GM12878 (cell line): ENCODE measurements around the gene LRBA. TPM values are rescaled to one million over a fixed set of nuclear protein-coding genes. Genes with fewer than 3 reads are reported as not detected.

Experiments used
- ATF7 ChIP-seq: fragments of 450-650 bp; IDR thresholded peaks from 2 replicates; pipeline ENCODE4 v1.6.1; 2016; ENCODE audit warnings: low read depth, mild to moderate bottlenecking
- CBX3 ChIP-seq: fragments of 200-600 bp; sonication (generic); IDR thresholded peaks from 2 replicates; pipeline ENCODE4 v1.6.1; 2016; ENCODE audit warnings: low read depth, borderline replicate concordance
- CBX5 ChIP-seq: sonication (generic); IDR thresholded peaks from 2 replicates; pipeline ENCODE4 v1.6.1; 2016; ENCODE audit warnings: low read depth, moderate library complexity, mild to moderate bottlenecking, inconsistent platforms
- CREB1 ChIP-seq: IDR thresholded peaks from 2 replicates; pipeline ENCODE4 v1.6.1; 2012; ENCODE audit warnings: low read depth, mild to moderate bottlenecking, inconsistent platforms
- DPF2 ChIP-seq: fragments of 450-650 bp; IDR thresholded peaks from 2 replicates; pipeline ENCODE4 v1.6.1; 2017; ENCODE audit warnings: mild to moderate bottlenecking
- EED ChIP-seq: sonication (generic); IDR thresholded peaks from 2 replicates; pipeline ENCODE4 v1.6.1; 2016; ENCODE audit warnings: antibody characterized with exemption, low read depth
- ETV6 ChIP-seq, 2 experiments: fragments of 450-650 bp in 1 of 2; IDR thresholded peaks in 1 of 2; conservative IDR thresholded peaks in 1 of 2; 2 replicates each; pipeline ENCODE4 v1.6.1; 2014; ENCODE audit warnings: antibody characterized with exemption in 1 of 2, borderline replicate concordance in 1 of 2, low read depth in 1 of 2, mild to moderate bottlenecking in 1 of 2, moderate library complexity in 1 of 2
- MEF2A ChIP-seq: IDR thresholded peaks from 2 replicates; pipeline ENCODE4 v1.6.1; 2011; ENCODE audit warnings: low read depth, mild to moderate bottlenecking, low read length, moderate library complexity; ENCODE audit not compliant: insufficient read depth
- MEF2B ChIP-seq: fragments of 450-650 bp; IDR thresholded peaks from 2 replicates; pipeline ENCODE4 v1.6.1; 2018; ENCODE audit warnings: mild to moderate bottlenecking, moderate library complexity; ENCODE audit not compliant: partially characterized antibody, poor library complexity, severe bottlenecking
- MTA2 ChIP-seq: fragments of 450-650 bp; IDR thresholded peaks from 2 replicates; pipeline ENCODE4 v1.6.1; 2016; ENCODE audit warnings: low read depth, mild to moderate bottlenecking, moderate library complexity
- NBN ChIP-seq: fragments of 450-650 bp; IDR thresholded peaks from 2 replicates; pipeline ENCODE4 v1.6.1; 2016
- RUNX3 ChIP-seq: IDR thresholded peaks from 2 replicates; pipeline ENCODE4 v1.6.1; 2012; ENCODE audit warnings: low read length, inconsistent platforms
- SPI1 ChIP-seq: IDR thresholded peaks from 2 replicates; pipeline ENCODE4 v1.6.1; 2011; ENCODE audit warnings: low read depth, mild to moderate bottlenecking, low read length, moderate library complexity, borderline replicate concordance; ENCODE audit not compliant: insufficient read depth
- TARDBP ChIP-seq: IDR thresholded peaks from 2 replicates; pipeline ENCODE4 v1.6.1; 2016; ENCODE audit warnings: borderline replicate concordance
- TCF12 ChIP-seq: IDR thresholded peaks from 2 replicates; pipeline ENCODE4 v1.6.1; 2011; ENCODE audit warnings: low read depth, mild to moderate bottlenecking, low read length
- ZBED1 ChIP-seq: IDR thresholded peaks from 2 replicates; pipeline ENCODE4 v1.6.1; 2016; ENCODE audit warnings: borderline replicate concordance
- ZNF207 ChIP-seq: fragments of 450-650 bp; IDR thresholded peaks from 2 replicates; pipeline ENCODE4 v1.6.1; 2014; ENCODE audit warnings: antibody characterized with exemption, mild to moderate bottlenecking, borderline replicate concordance
- ZNF274 ChIP-seq: IDR thresholded peaks from one replicate; pipeline ENCODE4 v1.8.0; 2011; ENCODE audit not compliant: insufficient read length, insufficient read depth
- ZNF622 ChIP-seq: fragments of 450-650 bp; IDR thresholded peaks from 2 replicates; pipeline ENCODE4 v1.6.1; 2017; ENCODE audit warnings: mild to moderate bottlenecking, inconsistent platforms
- ZZZ3 ChIP-seq: IDR thresholded peaks from 2 replicates; pipeline ENCODE4 v1.6.1; 2011; ENCODE audit warnings: low read depth; ENCODE audit not compliant: control insufficient read depth, insufficient read length
- polyA plus RNA-seq, 11 experiments: library from polyadenylated mRNA; depleted of rRNA in 4 of 11; unstranded in 6 of 11; stranded (reverse) in 5 of 11; fragments of >200 nt; fragmentation: Nextera tagmentation in 4 of 11; fragmentation: Illumina TruSeq in 1 of 11; extraction: Ambion mirVana in 4 of 11; extraction: Trizol in 1 of 11; gene quantifications; 1 replicate in 1 of 11; 2 replicates in 10 of 11; pipeline versions ENCODE4 v1.2.1 to v1.2.3, GENCODE V29; 2011 to 2016; ENCODE audit warnings: inconsistent platforms in 2 of 11, missing spikeins in 2 of 11, low read depth in 1 of 11
- total RNA-seq, 4 experiments: library from RNA; depleted of rRNA in 3 of 4; stranded (reverse); fragments of >200 nt in 3 of 4; fragmentation: Illumina TruSeq in 1 of 4; extraction: Trizol in 1 of 4; gene quantifications; 2 replicates each; pipeline versions ENCODE4 v1.2.1 to v1.2.3, GENCODE V29; 2013 to 2021
- TF ChIP-seq, protein P1 (sequence below): fragments of 450-650 bp; IDR thresholded peaks from 2 replicates; pipeline ENCODE4 v1.6.1; 2017; ENCODE audit warnings: mild to moderate bottlenecking, low read depth, inconsistent platforms; ENCODE audit not compliant: poor library complexity, severe bottlenecking
- TF ChIP-seq, protein P2 (sequence below): fragments of 450-650 bp; IDR thresholded peaks from 2 replicates; pipeline ENCODE4 v1.6.1; 2017; ENCODE audit warnings: low read depth, mild to moderate bottlenecking, moderate library complexity
- TF ChIP-seq, protein P3 (sequence below): fragments of 450-650 bp; IDR thresholded peaks from 2 replicates; pipeline ENCODE4 v1.6.1; 2017; ENCODE audit warnings: borderline replicate concordance
- TF ChIP-seq, protein P4 (sequence below), 3 experiments: IDR thresholded peaks in 2 of 3; conservative IDR thresholded peaks in 1 of 3; 2 replicates each; pipeline ENCODE4 v1.5.1; 2011; ENCODE audit warnings: low read depth in 3 of 3, low read length in 3 of 3, mild to moderate bottlenecking in 3 of 3, control low read depth in 2 of 3, moderate library complexity in 2 of 3, inconsistent platforms in 1 of 3, mixed read lengths in 1 of 3; ENCODE audit not compliant: control insufficient read depth in 2 of 3, insufficient read depth in 1 of 3; ENCODE audit errors: extremely low read depth in 1 of 3

The LRBA gene
- total and polyA plus RNA-seq, 10 of the 15 experiments (the other 5 are each of a cell fraction or from before 2014, with no cell fraction given) = 20.3 to 93.4 (median 55.0) TPM

DNA sequence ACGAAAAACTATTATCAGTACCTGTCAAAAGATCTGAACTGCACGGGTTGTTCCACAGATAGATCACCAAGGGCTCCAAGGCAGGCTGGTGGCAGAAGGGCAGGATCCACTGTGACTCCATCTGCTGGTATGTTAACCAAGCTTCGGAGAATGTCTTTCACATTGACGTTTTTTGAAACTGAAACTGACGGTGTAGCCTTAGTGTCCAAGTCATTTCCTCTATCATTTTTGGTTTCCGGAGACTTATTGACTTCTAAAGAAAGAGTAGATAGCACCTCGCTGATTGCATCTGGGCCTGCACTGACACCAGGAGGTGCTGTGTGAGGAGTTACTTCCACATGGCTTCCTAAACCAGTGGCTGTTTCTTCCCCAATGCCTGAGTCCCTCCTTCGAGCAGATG lies 186.9 kb downstream of the LRBA start (continued):
- TF ChIP-seq, protein P1, sequence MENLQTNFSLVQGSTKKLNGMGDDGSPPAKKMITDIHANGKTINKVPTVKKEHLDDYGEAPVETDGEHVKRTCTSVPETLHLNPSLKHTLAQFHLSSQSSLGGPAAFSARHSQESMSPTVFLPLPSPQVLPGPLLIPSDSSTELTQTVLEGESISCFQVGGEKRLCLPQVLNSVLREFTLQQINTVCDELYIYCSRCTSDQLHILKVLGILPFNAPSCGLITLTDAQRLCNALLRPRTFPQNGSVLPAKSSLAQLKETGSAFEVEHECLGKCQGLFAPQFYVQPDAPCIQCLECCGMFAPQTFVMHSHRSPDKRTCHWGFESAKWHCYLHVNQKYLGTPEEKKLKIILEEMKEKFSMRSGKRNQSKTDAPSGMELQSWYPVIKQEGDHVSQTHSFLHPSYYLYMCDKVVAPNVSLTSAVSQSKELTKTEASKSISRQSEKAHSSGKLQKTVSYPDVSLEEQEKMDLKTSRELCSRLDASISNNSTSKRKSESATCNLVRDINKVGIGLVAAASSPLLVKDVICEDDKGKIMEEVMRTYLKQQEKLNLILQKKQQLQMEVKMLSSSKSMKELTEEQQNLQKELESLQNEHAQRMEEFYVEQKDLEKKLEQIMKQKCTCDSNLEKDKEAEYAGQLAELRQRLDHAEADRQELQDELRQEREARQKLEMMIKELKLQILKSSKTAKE = peak; percentile 25
- TF ChIP-seq ZNF622 (no peak), ZZZ3 (no peak), MEF2B (peak; percentile 10), ZNF207 (no peak), ETV6 (conservative IDR thresholded peaks at IDR 0.05 in 1 of 2, IDR thresholded peaks at IDR 0.05 in 1 of 2; ENCODE audit: borderline replicate concordance in 1 of 2, low read depth in 1 of 2) (peak in 1 of 2 experiments; percentile 98; a peak in 2 of 4 replicates), CBX3 (no peak), CBX5 (0 out of 2 replicates have a peak, but pooled peaks have one; percentile 81), NBN (no peak), ATF7 (0 out of 2 replicates have a peak, but pooled peaks have one; percentile 47), MEF2A (0 out of 2 replicates have a peak, but pooled peaks have one; percentile 23), ZBED1 (peak; percentile 40; the same call in 1 of the 2 replicates), SPI1 (peak; percentile 30; the same call in 1 of the 2 replicates), EED (peak; percentile 67; the same call in 1 of the 2 replicates), ZNF274 (no peak), TARDBP (no peak), RUNX3 (peak; percentile 51), MTA2 (peak; percentile 49), TCF12 (0 out of 2 replicates have a peak, but pooled peaks have one; percentile 19), CREB1 (peak; percentile 77), DPF2 (no peak)
- TF ChIP-seq, protein P2, sequence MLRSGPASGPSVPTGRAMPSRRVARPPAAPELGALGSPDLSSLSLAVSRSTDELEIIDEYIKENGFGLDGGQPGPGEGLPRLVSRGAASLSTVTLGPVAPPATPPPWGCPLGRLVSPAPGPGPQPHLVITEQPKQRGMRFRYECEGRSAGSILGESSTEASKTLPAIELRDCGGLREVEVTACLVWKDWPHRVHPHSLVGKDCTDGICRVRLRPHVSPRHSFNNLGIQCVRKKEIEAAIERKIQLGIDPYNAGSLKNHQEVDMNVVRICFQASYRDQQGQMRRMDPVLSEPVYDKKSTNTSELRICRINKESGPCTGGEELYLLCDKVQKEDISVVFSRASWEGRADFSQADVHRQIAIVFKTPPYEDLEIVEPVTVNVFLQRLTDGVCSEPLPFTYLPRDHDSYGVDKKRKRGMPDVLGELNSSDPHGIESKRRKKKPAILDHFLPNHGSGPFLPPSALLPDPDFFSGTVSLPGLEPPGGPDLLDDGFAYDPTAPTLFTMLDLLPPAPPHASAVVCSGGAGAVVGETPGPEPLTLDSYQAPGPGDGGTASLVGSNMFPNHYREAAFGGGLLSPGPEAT = 0 out of 2 replicates have a peak, but pooled peaks have one; percentile 16
- TF ChIP-seq, protein P3, sequence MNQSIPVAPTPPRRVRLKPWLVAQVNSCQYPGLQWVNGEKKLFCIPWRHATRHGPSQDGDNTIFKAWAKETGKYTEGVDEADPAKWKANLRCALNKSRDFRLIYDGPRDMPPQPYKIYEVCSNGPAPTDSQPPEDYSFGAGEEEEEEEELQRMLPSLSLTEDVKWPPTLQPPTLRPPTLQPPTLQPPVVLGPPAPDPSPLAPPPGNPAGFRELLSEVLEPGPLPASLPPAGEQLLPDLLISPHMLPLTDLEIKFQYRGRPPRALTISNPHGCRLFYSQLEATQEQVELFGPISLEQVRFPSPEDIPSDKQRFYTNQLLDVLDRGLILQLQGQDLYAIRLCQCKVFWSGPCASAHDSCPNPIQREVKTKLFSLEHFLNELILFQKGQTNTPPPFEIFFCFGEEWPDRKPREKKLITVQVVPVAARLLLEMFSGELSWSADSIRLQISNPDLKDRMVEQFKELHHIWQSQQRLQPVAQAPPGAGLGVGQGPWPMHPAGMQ = no peak
- TF ChIP-seq, protein P4, sequence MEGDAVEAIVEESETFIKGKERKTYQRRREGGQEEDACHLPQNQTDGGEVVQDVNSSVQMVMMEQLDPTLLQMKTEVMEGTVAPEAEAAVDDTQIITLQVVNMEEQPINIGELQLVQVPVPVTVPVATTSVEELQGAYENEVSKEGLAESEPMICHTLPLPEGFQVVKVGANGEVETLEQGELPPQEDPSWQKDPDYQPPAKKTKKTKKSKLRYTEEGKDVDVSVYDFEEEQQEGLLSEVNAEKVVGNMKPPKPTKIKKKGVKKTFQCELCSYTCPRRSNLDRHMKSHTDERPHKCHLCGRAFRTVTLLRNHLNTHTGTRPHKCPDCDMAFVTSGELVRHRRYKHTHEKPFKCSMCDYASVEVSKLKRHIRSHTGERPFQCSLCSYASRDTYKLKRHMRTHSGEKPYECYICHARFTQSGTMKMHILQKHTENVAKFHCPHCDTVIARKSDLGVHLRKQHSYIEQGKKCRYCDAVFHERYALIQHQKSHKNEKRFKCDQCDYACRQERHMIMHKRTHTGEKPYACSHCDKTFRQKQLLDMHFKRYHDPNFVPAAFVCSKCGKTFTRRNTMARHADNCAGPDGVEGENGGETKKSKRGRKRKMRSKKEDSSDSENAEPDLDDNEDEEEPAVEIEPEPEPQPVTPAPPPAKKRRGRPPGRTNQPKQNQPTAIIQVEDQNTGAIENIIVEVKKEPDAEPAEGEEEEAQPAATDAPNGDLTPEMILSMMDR (IDR thresholded peaks at IDR 0.05 in 2 of 3, conservative IDR thresholded peaks at IDR 0.05 in 1 of 3; ENCODE audit: control insufficient read depth in 2 of 3, extremely low read depth in 1 of 3, insufficient read depth in 1 of 3, low read depth in 3 of 3, low read length in 3 of 3) = peak; percentile 26 to 61 (median 41); a peak in 5 of 6 replicates
